ENCODE results near the gene ITGA2B.

The ITGA2B gene

DNA sequence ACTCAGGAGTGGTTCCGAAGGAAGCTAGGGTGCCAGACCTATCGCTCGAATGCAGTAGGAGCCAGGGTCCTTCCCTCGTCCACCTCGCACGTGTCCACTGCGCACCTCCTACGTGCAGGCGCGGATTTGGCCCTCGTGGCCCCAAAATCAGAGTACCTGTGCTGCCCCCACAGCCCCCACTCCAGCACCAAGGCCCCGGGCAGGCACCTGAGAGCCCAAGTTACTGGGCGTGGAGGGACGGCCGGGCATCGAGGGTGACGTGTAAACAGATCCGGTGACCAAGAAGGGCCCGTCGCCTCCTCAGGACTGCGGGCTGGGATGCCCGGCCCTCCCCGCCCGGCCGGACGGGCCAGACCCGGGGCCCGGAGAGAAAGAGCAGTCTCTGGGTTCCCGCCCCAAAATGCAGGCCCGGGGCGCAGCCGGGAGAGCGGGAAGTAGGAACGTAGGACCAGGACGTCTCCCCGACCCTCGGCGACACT, 65.3 kb downstream of the ITGA2B start:
- H3K79me2 ChIP-seq (ENCODE audit: insufficient read depth, low read length): peaks cover 12% of the 10 kb centered on the region
- H3K9ac ChIP-seq (ENCODE audit: low read depth, low read length, poor library complexity, severe bottlenecking): peak overlapping the region; percentile 77
- no peaks in the 10 kb centered on the region for H3K27me3 ChIP-seq (ENCODE audit: insufficient read depth, low read length, poor library complexity, severe bottlenecking)
- H3K4me1 ChIP-seq (ENCODE audit: insufficient read depth, low read length, poor library complexity, severe bottlenecking): peaks cover 8% of the 10 kb centered on the region
- no peaks in the 10 kb centered on the region for H4K20me1 ChIP-seq (ENCODE audit: insufficient read depth, low read length, poor library complexity, severe bottlenecking)
- H3K9me2 ChIP-seq (replicated peaks; ENCODE audit: low read depth, low read length): no peaks in the 10 kb centered on the region
- no peaks in the 10 kb centered on the region for H3K9me3 ChIP-seq (ENCODE audit: insufficient read depth, low read depth, low read length)
- H3F3A ChIP-seq (ENCODE audit: low read depth): no peaks in the 10 kb centered on the region
- peak overlapping the region; percentile 95 for H3K4me2 ChIP-seq (ENCODE audit: low read depth, low read length, poor library complexity, severe bottlenecking)
- peak overlapping the region; percentile 77 for H3K4me3 ChIP-seq (ENCODE audit: low read length, poor library complexity, severe bottlenecking)
- H2AFZ ChIP-seq (ENCODE audit: low read length): peak overlapping the region; percentile 58; the same call in 1 of the 2 replicates
- peaks cover 9% of the 10 kb centered on the region; the same call in 1 of the 2 replicates for H3K36me3 ChIP-seq (ENCODE audit: insufficient read depth, low read length)
- TF ChIP-seq CTCF (conservative IDR thresholded peaks at IDR 0.05; ENCODE audit: low read length) (no peak), EZH2phosphoT487 (IDR thresholded peaks at IDR 0.05; ENCODE audit: borderline replicate concordance) (no peak)

DNA sequence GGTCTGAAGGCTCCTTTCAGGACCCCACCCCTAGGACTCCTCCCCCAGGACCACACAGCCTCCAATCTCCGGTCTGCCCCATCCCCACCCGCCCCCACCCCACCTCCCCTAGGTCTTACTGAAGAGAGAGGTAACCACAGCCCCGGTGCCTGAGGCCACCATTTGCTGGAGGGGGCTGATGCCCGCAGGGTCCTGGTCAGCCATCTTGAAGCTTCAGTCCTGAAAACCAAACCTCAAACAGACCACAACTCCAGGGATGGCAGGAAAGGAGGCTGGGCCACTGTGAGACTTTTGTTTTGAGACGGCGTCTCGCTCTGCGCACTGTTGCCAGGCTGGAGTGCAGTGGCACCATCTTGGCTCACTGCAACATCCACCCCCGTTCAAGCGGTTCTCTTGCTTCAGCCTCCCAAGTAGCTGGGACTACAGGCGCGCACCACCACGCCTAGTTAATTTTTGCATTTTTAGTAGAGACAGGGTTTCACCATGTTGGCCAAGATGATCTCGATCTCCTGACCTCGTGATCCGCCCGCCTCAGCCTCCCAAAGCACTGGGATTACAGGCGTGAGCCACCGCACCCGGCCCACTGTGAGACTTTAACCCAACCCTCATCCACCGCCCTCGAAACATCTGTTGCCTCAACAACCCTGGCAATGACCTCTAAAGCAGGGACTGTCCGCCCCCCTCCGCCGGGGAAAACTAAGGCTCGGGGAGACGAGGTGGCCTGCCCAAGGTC, 65.9 kb downstream of the ITGA2B start:
- no peak for TF ChIP-seq EZH2phosphoT487 (IDR thresholded peaks at IDR 0.05; ENCODE audit: borderline replicate concordance)
- no peak for TF ChIP-seq CTCF (conservative IDR thresholded peaks at IDR 0.05; ENCODE audit: low read length)
- H3F3A ChIP-seq (ENCODE audit: low read depth): no peaks in the 10 kb centered on the region
- H3K4me3 ChIP-seq (ENCODE audit: low read length, poor library complexity, severe bottlenecking): peak overlapping the region; percentile 77
- H3K9me3 ChIP-seq (ENCODE audit: insufficient read depth, low read depth, low read length): no peaks in the 10 kb centered on the region
- peaks cover 12% of the 10 kb centered on the region for H3K79me2 ChIP-seq (ENCODE audit: insufficient read depth, low read length)
- H3K4me1 ChIP-seq (ENCODE audit: insufficient read depth, low read length, poor library complexity, severe bottlenecking): peaks cover 8% of the 10 kb centered on the region
- H4K20me1 ChIP-seq (ENCODE audit: insufficient read depth, low read length, poor library complexity, severe bottlenecking): no peaks in the 10 kb centered on the region
- H3K4me2 ChIP-seq (ENCODE audit: low read depth, low read length, poor library complexity, severe bottlenecking): peak overlapping the region; percentile 95
- no peaks in the 10 kb centered on the region for H3K9me2 ChIP-seq (replicated peaks; ENCODE audit: low read depth, low read length)
- H2AFZ ChIP-seq (ENCODE audit: low read length): no peak overlapping the region
- no peaks in the 10 kb centered on the region for H3K27me3 ChIP-seq (ENCODE audit: insufficient read depth, low read length, poor library complexity, severe bottlenecking)
- peaks cover 9% of the 10 kb centered on the region; the same call in 1 of the 2 replicates for H3K36me3 ChIP-seq (ENCODE audit: insufficient read depth, low read length)
- peak overlapping the region; percentile 77 for H3K9ac ChIP-seq (ENCODE audit: low read depth, low read length, poor library complexity, severe bottlenecking)

- H4K20me1 ChIP-seq (ENCODE audit: insufficient read depth, low read length, poor library complexity, severe bottlenecking): no peaks in the 10 kb centered on the region
- no peak overlapping the region for H2AFZ ChIP-seq (ENCODE audit: low read length)
- H3K4me3 ChIP-seq (ENCODE audit: low read length, poor library complexity, severe bottlenecking): no peak overlapping the region
- H3K79me2 ChIP-seq (ENCODE audit: insufficient read depth, low read length): peaks cover 12% of the 10 kb centered on the region
- H3F3A ChIP-seq (ENCODE audit: low read depth): no peaks in the 10 kb centered on the region
- H3K9me2 ChIP-seq (replicated peaks; ENCODE audit: low read depth, low read length): no peaks in the 10 kb centered on the region
- H3K9me3 ChIP-seq (ENCODE audit: insufficient read depth, low read depth, low read length): no peaks in the 10 kb centered on the region
- no peak overlapping the region for H3K9ac ChIP-seq (ENCODE audit: low read depth, low read length, poor library complexity, severe bottlenecking)
- no peak overlapping the region for H3K4me2 ChIP-seq (ENCODE audit: low read depth, low read length, poor library complexity, severe bottlenecking)
- peaks cover 9% of the 10 kb centered on the region; the same call in 1 of the 2 replicates for H3K36me3 ChIP-seq (ENCODE audit: insufficient read depth, low read length)
- TF ChIP-seq CTCF (conservative IDR thresholded peaks at IDR 0.05; ENCODE audit: low read length) (no peak), EZH2phosphoT487 (IDR thresholded peaks at IDR 0.05; ENCODE audit: borderline replicate concordance) (no peak)
- peaks cover 8% of the 10 kb centered on the region for H3K4me1 ChIP-seq (ENCODE audit: insufficient read depth, low read length, poor library complexity, severe bottlenecking)
- H3K27me3 ChIP-seq (ENCODE audit: insufficient read depth, low read length, poor library complexity, severe bottlenecking): no peaks in the 10 kb centered on the region
Measured at GRCh38 chr17:44322236-44322895, 67.1 kb downstream of the ITGA2B start.

Measured in Loucy (cell line).